NCI-H345 treated with DMSO at 0.1 percent for 48 hours (cell line): ENCODE measurements around the gene SRI.
"Not testable (repeated sequence)": the region's sequence is repeated elsewhere in the genome, so short reads cannot be mapped to it uniquely, and the experiment has no call there.

Experiments
- DNase-seq: peaks from one replicate; lab custom pipeline; 2025; ENCODE audit not compliant: unreplicated experiment; lab: John Stamatoyannopoulos, UW

Gene SRI

GRCh38 chr7:88184848-88185304, 35.0 kb downstream of the SRI start:
- DNase-seq: no peak

- no peak for DNase-seq
Observed at GRCh38 chr7:88183051-88183450, 36.8 kb downstream of the SRI start.

- no peak for DNase-seq
Observed at GRCh38 chr7:88176190-88176589, 43.6 kb downstream of the SRI start.

- DNase-seq: no peak
Observed at GRCh38 chr7:88172842-88173241, 47.0 kb downstream of the SRI start.

- peak; percentile 10 for DNase-seq
Observed at GRCh38 chr7:88169717-88170320, 50.0 kb downstream of the SRI start.

GRCh38 chr7:88167721-88168120, 52.1 kb downstream of the SRI start:
- no peak for DNase-seq

- DNase-seq: no peak
Observed at GRCh38 chr7:88167223-88167622, 52.6 kb downstream of the SRI start.

GRCh38 chr7:88165697-88166096, 54.1 kb downstream of the SRI start:
- no peak for DNase-seq

- DNase-seq: not testable (repeated sequence)
Observed at GRCh38 chr7:88159741-88160140, 60.1 kb downstream of the SRI start.

GRCh38 chr7:88156356-88156755, 63.5 kb downstream of the SRI start:
- DNase-seq: no peak

- DNase-seq: no peak
Observed at GRCh38 chr7:88155756-88156155, 64.1 kb downstream of the SRI start.
